ENCODE measurements around the gene PSMC3IP.
"Not testable (repeated sequence)": the region's sequence is repeated elsewhere in the genome, so short reads cannot be mapped to it uniquely, and the experiment has no call there.

PSMC3IP gene, protein sequence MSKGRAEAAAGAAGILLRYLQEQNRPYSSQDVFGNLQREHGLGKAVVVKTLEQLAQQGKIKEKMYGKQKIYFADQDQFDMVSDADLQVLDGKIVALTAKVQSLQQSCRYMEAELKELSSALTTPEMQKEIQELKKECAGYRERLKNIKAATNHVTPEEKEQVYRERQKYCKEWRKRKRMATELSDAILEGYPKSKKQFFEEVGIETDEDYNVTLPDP

DNA sequence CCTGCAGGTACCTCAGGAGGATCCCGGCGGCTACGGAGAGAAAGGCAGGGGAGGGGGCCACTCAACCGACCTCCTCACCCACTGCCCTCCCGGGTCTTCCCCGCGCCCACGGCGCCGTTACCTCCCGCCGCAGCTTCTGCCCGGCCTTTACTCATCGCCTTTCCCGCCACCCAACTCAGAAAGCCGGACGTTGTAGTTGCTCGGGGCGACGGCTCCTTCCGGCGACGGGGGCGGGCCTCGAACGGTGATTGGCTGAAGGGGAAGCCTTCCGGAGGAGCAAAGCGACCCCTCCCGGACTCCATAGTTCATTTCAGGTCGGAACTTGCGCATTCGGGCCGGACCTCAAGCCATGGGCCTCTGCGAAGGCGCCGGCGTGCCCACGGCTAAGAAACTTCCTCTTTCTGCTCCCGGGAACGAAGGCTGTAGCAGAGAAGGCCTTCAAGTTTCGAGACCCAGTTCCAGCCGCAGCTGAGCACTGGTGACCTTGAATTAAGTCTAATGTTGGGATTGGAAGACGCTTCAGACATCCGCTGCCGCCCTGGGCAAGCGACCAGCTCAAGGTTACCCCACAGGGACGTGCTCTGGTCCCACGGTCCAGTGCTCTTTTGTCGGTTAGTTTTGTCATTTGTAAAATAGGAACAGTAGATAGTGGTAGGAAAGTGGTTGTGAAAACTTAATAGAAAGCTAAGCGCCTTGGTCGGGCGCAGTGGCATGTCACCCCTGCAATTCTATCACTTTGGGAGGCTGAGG is at the start of gene PSMC3IP:
TSS of gene PSMC3IP (minus strand) at position 198 of the 750 bp plus-strand sequence. CDS start at position 155, 43 bp downstream.
- peak; percentile 98 for DNase-seq (ENCODE audit: low read depth)

DNA sequence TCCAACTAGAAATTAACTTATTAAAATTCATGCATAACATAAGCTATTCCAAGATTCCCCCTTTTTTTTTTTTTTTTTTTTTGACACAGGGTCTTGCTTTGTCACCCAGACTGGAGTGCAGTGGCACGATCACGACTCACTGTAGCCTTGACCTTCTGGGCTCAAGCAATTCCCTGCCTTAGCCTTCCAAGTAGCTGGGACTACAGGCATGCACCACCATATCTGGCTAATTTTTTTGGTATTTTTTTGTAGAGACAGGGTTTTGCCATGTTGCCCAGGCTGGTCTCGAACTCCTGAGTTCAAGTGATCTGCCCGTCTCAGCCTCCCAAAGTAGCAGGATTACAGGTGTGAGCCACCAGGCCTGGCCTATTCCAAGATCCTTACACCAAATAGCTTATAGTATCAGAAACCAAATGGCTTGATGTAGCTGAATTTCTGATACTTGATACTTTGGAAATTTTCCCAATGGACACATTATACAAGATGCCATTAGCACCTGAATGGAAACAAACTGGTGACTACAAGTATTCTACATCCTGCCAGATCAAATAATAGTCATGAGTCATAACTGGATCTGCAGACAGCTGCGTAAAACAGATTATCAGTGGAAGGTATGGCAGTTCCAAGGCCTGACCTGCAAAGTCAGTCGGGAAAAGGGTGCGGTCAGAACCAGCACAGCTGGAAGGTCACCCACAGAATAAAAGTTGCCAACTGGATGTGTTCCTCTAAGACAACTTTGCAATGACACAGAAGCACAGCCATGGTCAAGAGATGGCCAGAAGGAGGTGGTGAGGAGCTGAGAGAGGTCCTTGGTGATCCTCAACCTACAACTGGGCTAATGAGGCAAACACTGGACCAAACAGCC is 46.4 kb upstream of the PSMC3IP start:
- DNase-seq (ENCODE audit: low read depth): peak; percentile 49

DNA sequence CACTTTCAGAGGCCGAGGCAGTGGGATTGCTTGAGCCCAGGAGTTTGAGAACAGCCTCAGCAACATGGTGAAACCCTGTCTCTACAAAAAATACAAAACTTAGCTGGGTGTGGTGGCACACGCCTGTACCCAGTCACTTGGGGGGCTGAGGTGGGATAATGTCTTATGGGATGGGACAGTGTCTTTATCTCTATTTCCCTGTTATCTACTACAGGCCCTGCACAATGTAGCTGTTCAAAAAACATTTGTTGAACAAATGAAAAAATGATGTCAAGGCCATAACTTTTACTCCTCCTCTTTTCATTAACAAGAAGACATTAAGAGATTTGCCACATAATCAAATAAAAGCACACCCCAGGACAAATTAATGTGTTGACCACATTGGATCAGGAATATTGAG is 45.7 kb upstream of the PSMC3IP start:
- DNase-seq (ENCODE audit: low read depth): no peak

DNA sequence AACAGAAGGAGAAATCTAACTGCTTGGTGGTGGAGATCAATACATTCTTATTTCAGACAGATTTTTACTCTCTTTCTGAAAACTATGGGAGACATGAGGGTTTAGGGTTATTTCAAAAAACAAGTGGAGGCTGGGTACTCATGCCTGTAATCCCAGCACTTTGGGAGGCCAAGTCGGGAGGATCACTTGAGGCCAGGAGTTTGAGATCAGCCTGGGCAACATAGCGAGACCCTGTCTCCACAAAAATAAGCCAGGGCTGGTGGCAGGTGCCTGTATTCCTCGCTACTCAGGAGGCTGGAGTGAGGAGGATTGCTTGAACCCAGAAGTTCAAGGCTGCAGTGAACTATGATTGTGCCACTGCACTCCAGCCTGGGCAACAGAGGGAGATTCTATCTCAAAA is 44.5 kb upstream of the PSMC3IP start:
- not testable (repeated sequence) for DNase-seq (ENCODE audit: low read depth)

DNA sequence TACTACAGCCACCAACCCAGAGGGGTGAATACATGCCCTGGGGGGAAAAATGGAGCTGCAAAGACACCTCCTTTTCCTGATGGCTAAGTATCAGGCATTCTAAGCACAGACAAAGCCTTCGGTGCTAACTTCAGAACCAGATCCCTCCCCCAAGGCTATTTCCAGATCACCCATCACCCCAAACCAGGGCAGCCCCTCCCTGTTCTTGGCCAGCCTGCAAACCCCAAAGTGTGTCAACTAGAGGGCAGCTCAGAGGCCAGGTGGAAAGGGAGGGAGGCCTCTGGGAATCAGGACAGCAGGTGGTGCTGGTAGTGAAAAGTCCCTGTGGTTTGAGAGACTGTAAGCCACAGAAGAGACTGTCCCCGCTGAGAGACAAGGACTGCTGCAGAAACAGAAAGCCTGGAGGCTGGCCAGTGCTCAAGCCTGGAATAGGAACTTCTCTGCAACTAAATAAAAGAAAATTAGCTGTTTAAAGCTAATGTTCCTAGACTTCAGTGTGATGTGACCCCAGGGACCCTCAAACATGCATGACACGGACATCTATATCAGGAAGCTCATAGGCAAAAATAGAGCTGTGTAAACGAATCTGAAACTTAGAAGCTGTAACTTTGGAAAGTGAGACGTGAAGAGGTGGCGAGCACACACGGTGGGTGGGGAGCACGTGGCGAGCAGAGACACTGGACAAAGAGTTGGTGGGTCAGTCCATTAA is 41.1 kb upstream of the PSMC3IP start:
- peak; percentile 52 for DNase-seq (ENCODE audit: low read depth)

DNA sequence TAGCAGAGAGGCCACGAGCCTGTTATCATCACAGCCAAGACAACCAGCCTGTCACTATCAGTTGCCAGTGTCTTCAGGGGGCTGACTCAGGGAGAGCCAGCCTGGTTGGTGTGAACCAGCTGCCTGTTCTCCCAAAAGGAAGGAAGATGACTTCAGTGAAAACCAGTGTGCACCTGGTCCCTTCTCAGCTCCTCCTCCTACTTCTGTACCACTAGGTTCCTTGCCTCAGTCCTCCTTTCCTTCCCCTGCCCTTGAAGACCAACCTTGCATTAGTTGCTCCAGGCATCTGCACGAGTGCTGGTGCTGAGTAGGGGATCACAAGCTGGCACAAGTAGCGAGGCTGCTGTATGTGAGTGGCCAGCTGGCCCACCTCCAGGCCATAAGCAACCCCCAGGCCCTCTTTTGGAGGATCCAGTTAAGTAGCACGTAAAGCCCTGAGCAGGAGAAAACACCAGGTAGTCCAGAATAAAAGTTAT is 40.5 kb upstream of the PSMC3IP start:
- DNase-seq (ENCODE audit: low read depth): no peak

DNA sequence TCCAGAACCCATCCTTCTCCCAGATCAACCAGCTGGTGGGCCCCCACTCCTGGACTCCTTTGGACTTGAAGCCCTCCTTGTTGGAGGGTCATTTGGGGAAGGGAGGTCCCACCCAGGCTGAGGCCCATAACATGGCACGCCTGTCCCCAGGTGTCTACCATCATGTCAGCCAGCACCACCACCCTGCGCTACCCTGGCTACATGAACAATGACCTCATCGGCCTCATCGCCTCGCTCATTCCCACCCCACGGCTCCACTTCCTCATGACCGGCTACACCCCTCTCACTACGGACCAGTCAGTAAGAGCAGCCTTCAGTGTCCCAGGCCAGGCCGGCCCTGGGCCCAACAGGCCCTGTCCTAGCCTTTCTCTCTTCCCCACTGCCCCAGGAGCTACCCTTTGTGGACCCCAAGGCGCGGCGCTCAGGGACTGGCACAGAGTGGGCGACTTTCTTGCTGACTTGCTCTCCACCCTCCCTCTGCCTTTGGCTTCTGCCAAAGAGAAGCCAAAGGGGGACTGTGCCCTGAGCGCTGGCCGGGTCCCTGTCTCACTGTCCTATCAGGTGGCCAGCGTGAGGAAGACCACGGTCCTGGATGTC is 36.3 kb upstream of the PSMC3IP start:
- DNase-seq (ENCODE audit: low read depth): no peak

DNA sequence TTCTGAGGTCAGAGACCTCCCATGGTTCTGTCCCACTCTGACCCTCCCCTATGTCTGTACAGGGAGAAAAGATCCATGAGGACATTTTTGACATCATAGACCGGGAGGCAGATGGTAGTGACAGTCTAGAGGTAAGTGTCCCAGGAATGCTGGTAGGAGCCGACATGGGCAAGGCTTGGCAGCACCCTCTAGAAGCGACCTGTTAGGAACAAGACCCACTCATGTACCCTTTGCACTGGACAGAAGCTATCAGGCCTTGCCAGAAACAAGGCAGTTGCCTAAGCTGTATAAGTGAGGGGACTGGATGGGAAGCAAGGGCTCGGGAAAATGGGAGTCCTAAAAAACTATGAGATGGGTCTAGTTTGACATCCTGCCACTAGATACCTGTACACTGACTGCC is 34.5 kb upstream of the PSMC3IP start:
- DNase-seq (ENCODE audit: low read depth): no peak

DNA sequence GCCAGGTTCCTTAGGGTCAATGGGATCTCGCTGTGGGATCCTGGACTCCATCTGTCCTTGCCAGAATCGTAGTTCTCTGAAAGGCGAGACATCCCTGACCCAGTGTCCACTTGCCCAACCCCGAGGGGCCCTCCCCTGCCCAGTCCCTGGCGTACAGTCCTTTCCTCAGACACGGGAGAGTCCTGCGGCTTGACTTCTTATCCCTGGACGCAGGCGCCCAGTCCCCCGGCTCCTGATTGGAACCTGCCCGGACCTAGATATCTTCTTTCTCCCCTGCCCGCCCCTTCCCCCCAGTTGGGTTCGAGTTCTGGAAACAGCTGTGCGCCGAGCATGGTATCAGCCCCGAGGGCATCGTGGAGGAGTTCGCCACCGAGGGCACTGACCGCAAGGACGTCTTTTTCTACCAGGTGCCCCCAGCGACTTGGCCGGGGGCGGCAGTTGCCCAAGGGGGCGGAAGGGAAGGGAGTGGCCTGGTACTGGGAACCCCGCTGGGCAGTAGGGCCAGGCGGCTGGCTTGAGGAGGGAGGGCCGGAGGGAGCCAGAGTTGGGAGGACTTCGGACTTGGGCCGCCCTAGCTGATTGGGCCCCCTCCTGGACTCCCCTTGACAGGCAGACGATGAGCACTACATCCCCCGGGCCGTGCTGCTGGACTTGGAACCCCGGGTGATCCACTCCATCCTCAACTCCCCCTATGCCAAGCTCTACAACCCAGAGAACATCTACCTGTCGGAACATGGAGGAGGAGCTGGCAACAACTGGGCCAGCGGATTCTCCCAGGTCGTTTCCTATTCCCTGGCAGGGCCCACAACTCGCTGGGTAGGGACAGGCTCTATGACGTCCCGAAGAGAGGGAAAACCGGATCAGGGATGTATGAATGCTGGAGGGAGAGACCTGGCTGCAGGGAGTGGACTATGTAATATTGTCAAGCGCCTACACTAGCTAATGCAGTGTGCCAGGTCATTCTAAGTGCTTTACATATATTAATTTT is 32.6 kb upstream of the PSMC3IP start:
- peak; percentile 18 for DNase-seq (ENCODE audit: low read depth)

DNA sequence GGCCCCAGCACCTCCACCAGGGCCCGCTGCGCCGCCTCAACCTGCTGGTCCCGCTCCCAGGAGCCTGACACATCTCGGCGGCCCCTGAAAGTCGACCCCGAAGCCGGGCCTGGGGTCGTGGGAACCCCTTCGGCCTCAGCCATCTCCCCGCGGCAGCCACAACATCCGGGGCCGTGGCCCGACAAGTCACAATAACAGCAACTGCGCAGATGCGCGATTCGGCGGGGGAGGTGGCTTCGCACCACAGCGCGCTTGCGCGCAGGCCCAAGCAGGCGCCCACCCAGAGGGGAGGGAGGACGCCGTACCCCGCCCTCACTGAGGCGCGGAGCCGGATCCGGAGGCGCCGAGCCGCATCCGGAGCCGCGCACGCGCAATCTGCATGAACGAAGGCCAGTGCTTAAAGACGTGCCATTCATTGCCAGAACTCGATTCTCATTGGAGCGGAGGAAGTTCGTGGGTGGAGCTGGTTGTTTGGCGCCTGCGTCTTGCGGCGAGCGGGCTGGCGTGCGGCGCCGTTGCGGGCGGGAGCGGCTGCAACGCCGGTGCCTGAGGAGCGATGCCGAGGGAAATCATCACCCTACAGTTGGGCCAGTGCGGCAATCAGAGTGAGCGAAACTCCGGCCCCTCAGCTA is 31.8 kb upstream of the PSMC3IP start, which contains the start of the genes RETREG3 and TUBG1:
TSS of gene RETREG3 (minus strand) at position 193 of the 632 bp plus-strand sequence. CDS start at position 143, 50 bp downstream.
TSS of gene TUBG1 (plus strand) at position 502 of the 632 bp plus-strand sequence. CDS start at position 557, 55 bp downstream.
- DNase-seq (ENCODE audit: low read depth): peak; percentile 100

DNA sequence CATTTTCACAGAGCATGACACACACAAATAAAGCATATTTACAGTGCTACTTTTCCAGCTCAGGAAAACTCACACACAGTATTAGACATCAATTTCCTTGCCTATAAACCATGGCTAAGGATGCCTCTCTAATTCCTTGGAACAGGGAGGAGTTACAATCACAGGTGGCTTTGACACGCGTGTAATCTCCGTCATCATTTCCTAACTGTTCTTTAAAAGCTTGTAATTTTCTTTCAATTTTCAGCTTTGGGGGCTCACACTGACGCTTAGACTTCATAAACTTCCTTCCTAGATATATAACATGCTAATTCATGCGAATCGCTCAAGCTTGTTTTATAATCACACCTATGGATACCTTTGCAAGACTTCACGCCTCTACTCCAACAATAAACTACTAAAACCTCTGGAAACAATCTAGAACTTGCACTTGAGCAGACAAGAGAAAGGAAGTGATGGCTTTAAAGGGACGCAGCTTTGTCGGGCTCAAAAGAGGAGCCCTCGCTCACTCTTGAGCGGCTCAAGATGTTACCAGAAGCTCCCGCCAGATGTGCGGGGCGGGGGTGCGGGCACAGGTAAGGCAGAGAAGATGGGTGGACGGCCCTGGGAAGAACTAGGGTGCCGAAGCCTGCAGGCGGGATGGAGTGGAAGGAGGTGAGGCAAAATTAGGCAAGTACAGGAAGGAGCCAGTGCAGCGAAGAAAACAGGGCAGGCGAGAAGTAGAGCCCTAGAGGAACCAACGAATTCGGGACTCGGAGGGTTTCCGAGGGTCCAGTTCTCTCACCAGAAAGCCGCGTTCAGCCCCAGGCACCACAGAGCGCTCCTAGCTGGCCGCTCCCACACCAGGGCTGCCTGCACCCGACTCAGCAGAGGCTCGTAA is 31.0 kb upstream of the PSMC3IP start:
- peak; percentile 36 for DNase-seq (ENCODE audit: low read depth)

DNA sequence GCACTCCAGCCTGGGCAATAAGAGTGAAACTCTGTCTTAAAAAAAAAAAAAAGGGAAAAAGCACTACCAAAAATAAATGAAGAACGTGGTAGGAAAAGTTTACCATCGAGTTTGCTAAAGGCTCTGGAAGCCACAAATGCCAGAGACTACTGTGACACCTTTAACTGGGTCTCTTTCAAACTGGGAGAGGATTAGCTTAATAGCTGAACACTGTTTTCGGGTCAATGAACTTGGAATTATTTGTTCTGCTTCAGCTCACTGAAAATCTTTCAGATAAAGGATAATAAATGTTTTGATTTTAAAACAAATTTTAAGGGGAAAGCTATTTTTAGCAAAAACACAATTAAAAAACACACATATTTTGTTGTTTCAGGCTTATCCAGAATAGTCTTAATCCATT is 30.2 kb upstream of the PSMC3IP start:
- DNase-seq (ENCODE audit: low read depth): no peak

DNA sequence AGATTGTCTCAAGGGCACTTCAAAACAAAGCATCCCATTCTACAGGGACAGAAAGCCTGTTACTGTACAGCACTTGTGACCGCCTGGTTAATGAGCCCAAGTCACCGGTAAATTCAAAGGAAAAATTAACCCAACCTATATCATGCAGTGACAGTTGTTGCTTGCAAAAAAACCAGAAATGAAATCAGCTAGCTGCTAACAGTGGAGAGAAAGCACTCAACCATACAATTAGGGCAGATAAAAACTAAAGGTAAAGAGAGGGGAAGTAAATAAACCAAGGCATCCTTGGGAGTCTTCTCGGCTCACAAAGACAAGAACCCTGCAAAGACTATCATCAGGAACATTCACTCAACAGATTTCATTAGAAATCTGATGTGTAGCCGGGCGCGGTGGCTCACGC is 25.8 kb upstream of the PSMC3IP start:
- DNase-seq (ENCODE audit: low read depth): no peak

DNA sequence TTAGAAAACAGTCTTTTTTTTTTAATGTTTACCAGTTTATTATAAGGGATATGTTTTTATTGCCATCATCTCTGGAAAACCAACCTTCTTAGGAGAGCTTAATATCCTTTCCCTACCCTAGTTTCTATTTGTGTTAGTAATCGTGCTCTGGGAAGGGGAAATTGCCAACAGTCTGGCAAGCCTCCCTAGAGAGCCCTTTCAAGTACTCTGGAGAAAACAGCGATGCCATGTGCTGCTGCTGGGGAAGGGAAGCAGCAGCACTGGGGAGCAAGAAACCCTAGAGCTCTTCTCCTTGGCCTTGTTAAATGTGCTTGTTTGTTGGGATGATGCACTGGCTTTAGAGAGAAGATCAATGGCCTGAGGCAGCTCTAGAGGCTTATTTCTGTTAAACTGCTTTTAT is 21.4 kb upstream of the PSMC3IP start:
- DNase-seq (ENCODE audit: low read depth): no peak

DNA sequence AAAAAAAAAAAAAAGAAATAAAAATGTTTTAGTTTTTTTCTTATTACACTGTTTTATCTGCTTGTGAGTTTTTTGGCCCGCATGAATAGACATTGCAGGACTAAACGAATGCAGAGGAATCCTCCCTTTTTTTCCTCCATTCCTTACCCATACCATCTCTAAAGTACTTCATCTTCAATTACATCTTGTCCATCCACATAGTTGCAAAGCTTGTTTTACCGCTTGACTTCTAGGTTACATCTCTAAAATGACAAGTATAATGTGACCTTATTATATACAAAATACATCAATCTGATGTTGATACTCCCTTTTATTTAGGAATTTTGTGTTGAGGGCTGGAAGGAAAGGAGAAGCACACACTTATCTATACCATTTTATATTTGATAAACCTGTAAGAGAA is 18.9 kb upstream of the PSMC3IP start:
- no peak for DNase-seq (ENCODE audit: low read depth)

DNA sequence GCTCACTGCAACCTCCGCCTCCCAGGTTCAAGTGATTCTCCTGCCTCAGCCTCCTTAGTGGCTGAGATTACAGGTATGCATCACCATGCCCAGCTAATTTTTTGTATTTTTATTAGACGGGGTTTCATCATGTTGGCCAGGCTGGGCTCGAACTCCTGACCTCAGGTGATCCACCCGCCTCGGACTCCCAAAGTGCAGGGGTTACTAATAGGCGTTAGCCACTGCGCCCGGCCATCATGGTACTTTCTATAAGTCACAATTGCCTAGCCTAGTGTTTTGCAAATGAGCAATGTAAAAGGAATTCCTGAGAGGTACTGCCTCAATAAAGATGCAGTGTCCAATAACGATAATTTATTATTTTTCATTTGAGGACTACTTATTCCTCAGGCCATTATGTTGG is 13.9 kb upstream of the PSMC3IP start:
- no peak for DNase-seq (ENCODE audit: low read depth)

DNA sequence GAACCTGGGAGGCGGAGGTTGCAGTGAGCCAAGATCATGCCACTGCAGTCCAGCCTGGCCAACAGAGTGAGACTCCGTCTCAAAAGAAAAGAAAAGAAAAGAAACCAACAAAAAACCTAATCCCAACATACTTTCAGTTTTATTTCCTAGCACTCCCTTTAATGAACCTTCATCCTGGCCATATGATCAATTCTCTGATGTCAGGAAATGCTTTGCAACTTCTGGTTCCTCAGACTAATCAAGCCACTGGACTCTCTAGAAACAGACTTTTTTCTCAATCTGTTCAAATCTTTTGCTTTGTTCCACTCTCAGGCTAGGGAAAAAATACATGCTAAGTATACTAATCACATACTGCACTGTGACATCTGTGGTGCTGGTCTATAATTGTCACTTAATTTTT is 13.4 kb upstream of the PSMC3IP start:
- no peak for DNase-seq (ENCODE audit: low read depth)

DNA sequence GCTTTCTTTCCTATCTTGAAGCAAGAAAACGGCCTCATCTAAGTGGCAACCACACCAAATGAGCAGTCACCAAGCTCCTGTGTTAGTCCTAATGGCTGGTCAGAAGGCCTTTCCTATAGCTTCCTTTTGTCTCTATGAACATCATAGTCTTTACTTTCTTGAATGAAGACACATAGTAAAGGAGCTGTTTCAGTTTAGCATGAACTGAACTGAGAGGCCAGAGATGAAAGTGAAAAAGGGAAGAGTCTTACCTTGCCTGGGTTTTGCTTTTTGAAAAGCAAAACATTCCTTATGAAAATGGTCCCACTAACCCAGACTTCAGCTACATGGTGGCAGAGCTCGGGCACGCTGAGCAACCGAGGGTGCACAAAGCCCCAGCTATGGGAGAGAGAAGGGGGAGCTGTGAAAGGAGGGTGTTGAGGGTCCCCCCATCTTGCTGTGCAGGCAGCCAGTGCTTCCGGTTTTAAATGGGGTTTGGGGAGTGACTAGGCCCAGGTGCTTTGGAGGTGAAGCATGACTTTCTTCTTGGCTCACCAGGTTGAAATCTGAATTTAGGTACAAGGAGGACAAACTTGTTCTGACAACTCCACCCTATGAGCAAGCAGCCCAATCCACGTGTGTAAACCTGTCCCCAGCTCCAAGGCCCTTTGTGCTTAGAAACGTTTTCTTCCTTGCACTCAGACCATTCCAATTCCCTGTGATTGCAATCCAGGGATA is 9.1 kb upstream of the PSMC3IP start:
- no peak for DNase-seq (ENCODE audit: low read depth)
